Measurements from ENCODE around the gene NRCAM. TPM values are rescaled to one million over a fixed set of nuclear protein-coding genes. Genes with fewer than 3 reads are reported as not detected.

NRCAM gene
- total RNA-seq, 4 donors from 2014 or later, result 10.1 to 19.5 (median 13.0) TPM

GRCh38 chr7:108375668-108376067 lies 80.6 kb downstream of the NRCAM start:
- WGBS, 2 donors, result 95 to 98% methylated on average over 1 of the region's 1 CpG
- H3K4me3 ChIP-seq (replicated peaks in 1 of 3), result no peak overlapping the region

GRCh38 chr7:108374899-108375298 lies 81.3 kb downstream of the NRCAM start:
- Histone ChIP-seq H3K27ac (no peak overlapping the region), H3K4me1 (no peaks in the 10 kb centered on the region), H3K9me3 (no peaks in the 10 kb centered on the region), H3K36me3 (no peaks in the 10 kb centered on the region), H3K4me3 (replicated peaks in 1 of 3) (no peak overlapping the region), H3K27me3 (no peaks in the 10 kb centered on the region)
- TF ChIP-seq POLR2A (IDR thresholded peaks at IDR 0.05) (no peak), CTCF (IDR thresholded peaks at IDR 0.05) (no peak)
- intact Hi-C loops (cut with DNase I), result no loop called here
- DNase-seq, result no peak

More at GRCh38 chr7:108375668-108376067, 80.6 kb downstream of the NRCAM start:
- intact Hi-C loops (cut with DNase I), result no loop called here
- DNase-seq, result no peak
- TF ChIP-seq CTCF (IDR thresholded peaks at IDR 0.05) (no peak), POLR2A (IDR thresholded peaks at IDR 0.05) (no peak)
- H3K4me1 ChIP-seq, result no peaks in the 10 kb centered on the region
- H3K27me3 ChIP-seq, result no peaks in the 10 kb centered on the region
- H3K9me3 ChIP-seq, result no peaks in the 10 kb centered on the region
- H3K27ac ChIP-seq, result no peak overlapping the region
- H3K36me3 ChIP-seq, result no peaks in the 10 kb centered on the region

GRCh38 chr7:108372618-108373017 lies 83.6 kb downstream of the NRCAM start:
- H3K4me1 ChIP-seq, result no peaks in the 10 kb centered on the region
- no peak for TF ChIP-seq POLR2A (IDR thresholded peaks at IDR 0.05)
- TF ChIP-seq CTCF (IDR thresholded peaks at IDR 0.05), result no peak
- DNase-seq, result no peak
- WGBS, 2 donors, result 82 to 89% methylated on average over 2 of the region's 2 CpGs
- intact Hi-C loops (cut with DNase I), result no loop called here
- no peaks in the 10 kb centered on the region for H3K27me3 ChIP-seq
- no peaks in the 10 kb centered on the region for H3K9me3 ChIP-seq
- H3K36me3 ChIP-seq, result no peaks in the 10 kb centered on the region
- no peak overlapping the region for H3K27ac ChIP-seq
- no peak overlapping the region for H3K4me3 ChIP-seq (replicated peaks in 1 of 3)

GRCh38 chr7:108370616-108371015 lies 85.6 kb downstream of the NRCAM start:
- H3K4me3 ChIP-seq (replicated peaks in 1 of 3), result no peak overlapping the region
- 73 to 94% methylated on average over 2 of the region's 2 CpGs for WGBS, 2 donors
- no peak overlapping the region for H3K27ac ChIP-seq
- no peak for TF ChIP-seq POLR2A (IDR thresholded peaks at IDR 0.05)
- TF ChIP-seq CTCF (IDR thresholded peaks at IDR 0.05), result no peak
- intact Hi-C loops (cut with DNase I), result no loop called here
- DNase-seq, result no peak
- H3K4me1 ChIP-seq, result no peaks in the 10 kb centered on the region
- no peaks in the 10 kb centered on the region for H3K36me3 ChIP-seq
- H3K9me3 ChIP-seq, result no peaks in the 10 kb centered on the region
- H3K27me3 ChIP-seq, result no peaks in the 10 kb centered on the region

GRCh38 chr7:108368466-108368865 lies 87.8 kb downstream of the NRCAM start:
- WGBS, 2 donors, result 61 to 67% methylated on average over 5 of the region's 5 CpGs
- intact Hi-C loops (cut with DNase I), result no loop called here
- H3K4me3 ChIP-seq (replicated peaks in 1 of 3), result no peak overlapping the region
- no peak overlapping the region for H3K27ac ChIP-seq
- no peaks in the 10 kb centered on the region for H3K36me3 ChIP-seq
- no peak for DNase-seq
- no peaks in the 10 kb centered on the region for H3K27me3 ChIP-seq
- no peaks in the 10 kb centered on the region for H3K9me3 ChIP-seq
- no peak for TF ChIP-seq POLR2A (IDR thresholded peaks at IDR 0.05)
- no peak for TF ChIP-seq CTCF (IDR thresholded peaks at IDR 0.05)
- no peaks in the 10 kb centered on the region for H3K4me1 ChIP-seq
